Thyroid gland (tissue), 4 donors: ENCODE measurements around the gene ATXN1.
A peak's percentile ranks its signal among the peaks of the same experiment; 100 is the strongest.

Source experiments
- POLR2A ChIP-seq, 2 donors: fragments of 450-650 bp; IDR thresholded peaks; one replicate each; pipeline ENCODE4 v1.6.1; 2017; ENCODE audit warnings: antibody characterized with exemption in 2 of 2, mild to moderate bottlenecking in 2 of 2, moderate library complexity in 1 of 2
- TF ChIP-seq, protein P1 (sequence below), 6 experiments: fragments of 200-600 bp in 3 of 6; fragments of 450-650 bp in 3 of 6; sonication (generic) in 3 of 6; IDR thresholded peaks; one replicate each; pipeline ENCODE4 v1.5.1; 2016 to 2019; ENCODE audit warnings: antibody characterized with exemption in 6 of 6, mild to moderate bottlenecking in 2 of 6, inconsistent platforms in 1 of 6, moderate library complexity in 1 of 6

DNA sequence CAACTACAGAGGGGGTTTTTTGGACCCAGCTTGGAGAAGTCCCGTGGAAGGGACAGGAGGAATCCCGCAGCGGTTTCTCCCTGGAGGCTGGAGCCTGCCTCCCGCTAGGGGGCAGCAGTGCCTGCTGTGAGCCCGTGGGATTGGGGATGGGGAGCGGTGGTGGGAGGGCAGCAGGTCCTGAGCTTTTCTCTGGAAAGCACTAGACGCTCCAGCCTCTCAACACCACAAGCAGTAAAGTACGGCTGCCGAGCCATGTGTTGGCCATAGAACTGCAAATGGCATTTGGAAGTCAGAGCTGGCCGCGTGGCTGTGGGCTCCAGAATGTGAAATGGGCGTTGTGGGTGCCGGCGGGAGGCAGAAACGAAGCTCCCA, 475.1 kb downstream of the ATXN1 start:
- TF ChIP-seq, protein P1, sequence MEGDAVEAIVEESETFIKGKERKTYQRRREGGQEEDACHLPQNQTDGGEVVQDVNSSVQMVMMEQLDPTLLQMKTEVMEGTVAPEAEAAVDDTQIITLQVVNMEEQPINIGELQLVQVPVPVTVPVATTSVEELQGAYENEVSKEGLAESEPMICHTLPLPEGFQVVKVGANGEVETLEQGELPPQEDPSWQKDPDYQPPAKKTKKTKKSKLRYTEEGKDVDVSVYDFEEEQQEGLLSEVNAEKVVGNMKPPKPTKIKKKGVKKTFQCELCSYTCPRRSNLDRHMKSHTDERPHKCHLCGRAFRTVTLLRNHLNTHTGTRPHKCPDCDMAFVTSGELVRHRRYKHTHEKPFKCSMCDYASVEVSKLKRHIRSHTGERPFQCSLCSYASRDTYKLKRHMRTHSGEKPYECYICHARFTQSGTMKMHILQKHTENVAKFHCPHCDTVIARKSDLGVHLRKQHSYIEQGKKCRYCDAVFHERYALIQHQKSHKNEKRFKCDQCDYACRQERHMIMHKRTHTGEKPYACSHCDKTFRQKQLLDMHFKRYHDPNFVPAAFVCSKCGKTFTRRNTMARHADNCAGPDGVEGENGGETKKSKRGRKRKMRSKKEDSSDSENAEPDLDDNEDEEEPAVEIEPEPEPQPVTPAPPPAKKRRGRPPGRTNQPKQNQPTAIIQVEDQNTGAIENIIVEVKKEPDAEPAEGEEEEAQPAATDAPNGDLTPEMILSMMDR (IDR thresholded peaks at IDR 0.05), result peak; percentile 27 to 84 (median 54)
- TF ChIP-seq POLR2A (IDR thresholded peaks at IDR 0.05), result no peak
